CD4-positive, CD25-positive, alpha-beta regulatory T cell (primary cell): Measurements from ENCODE around the gene CYP4F2. TPM values are rescaled to one million over a fixed set of nuclear protein-coding genes. Genes with fewer than 3 reads are reported as not detected.
"Not testable (repeated sequence)": the region's sequence is repeated elsewhere in the genome, so short reads cannot be mapped to it uniquely, and the experiment has no call there.

Source experiments
- ATAC-seq, 2 donors: fragments of 150-1000 bp; cut with Tn5 transposase; one replicate each; pipeline ENCODE4 v1.10.0; 2021; ENCODE audit warnings: low read depth in 2 of 2, moderate number of reproducible peaks in 2 of 2, moderate library complexity in 1 of 2
- DNase-seq, 3 donors: peaks; one replicate each; pipeline versions ENCODE4 v3.0.0 to v3.0.0-alpha.2; 2012 to 2022; ENCODE audit warnings: mixed read lengths in 1 of 3
- H3K27ac ChIP-seq: one replicate; pipeline ENCODE4 v1.7.0; 2013; ENCODE audit warnings: mild to moderate bottlenecking, low read length; ENCODE audit not compliant: insufficient read depth, poor library complexity, severe bottlenecking
- H3K27me3 ChIP-seq: one replicate; pipeline ENCODE4 v1.7.0; 2013; ENCODE audit warnings: low read length; ENCODE audit not compliant: control insufficient read depth, insufficient read depth
- H3K36me3 ChIP-seq: one replicate; pipeline ENCODE4 v1.7.0; 2013; ENCODE audit warnings: mild to moderate bottlenecking, low read length, moderate library complexity; ENCODE audit not compliant: control insufficient read depth, insufficient read depth
- H3K4me1 ChIP-seq: 2 replicates; pipeline ENCODE4 v1.7.0; 2013; ENCODE audit warnings: mild to moderate bottlenecking, low read length; ENCODE audit not compliant: insufficient read depth, control insufficient read depth, poor library complexity, severe bottlenecking
- H3K4me3 ChIP-seq: one replicate; pipeline ENCODE4 v1.7.0; 2013; ENCODE audit warnings: low read depth, mild to moderate bottlenecking, low read length, moderate library complexity
- H3K9me3 ChIP-seq, 2 experiments: 1 replicate in 1 of 2; 2 replicates in 1 of 2; pipeline ENCODE4 v1.7.0; 2013; ENCODE audit warnings: low read length in 2 of 2, mild to moderate bottlenecking in 1 of 2, moderate library complexity in 1 of 2; ENCODE audit not compliant: control insufficient read depth in 2 of 2
- H3K27ac Mint-ChIP-seq, 3 donors: one replicate each; pipeline ENCODE4 v1.8.0; 2020 to 2022; ENCODE audit warnings: mild to moderate bottlenecking in 3 of 3, mixed read lengths in 3 of 3, moderate library complexity in 2 of 3
- H3K27me3 Mint-ChIP-seq: one replicate; pipeline ENCODE4 v1.8.0; 2022; ENCODE audit warnings: mild to moderate bottlenecking, mixed read lengths
- H3K36me3 Mint-ChIP-seq: one replicate; pipeline ENCODE4 v1.8.0; 2020; ENCODE audit warnings: mixed read lengths
- H3K4me1 Mint-ChIP-seq, 4 donors: one replicate each; pipeline ENCODE4 v1.8.0; 2020 to 2022; ENCODE audit warnings: mixed read lengths in 4 of 4, mild to moderate bottlenecking in 1 of 4
- H3K4me3 Mint-ChIP-seq, 4 donors: one replicate each; pipeline ENCODE4 v1.8.0; 2020 to 2022; ENCODE audit warnings: mild to moderate bottlenecking in 4 of 4, mixed read lengths in 4 of 4, moderate library complexity in 3 of 4
- H3K9me3 Mint-ChIP-seq, 7 donors: one replicate each; pipeline ENCODE4 v1.8.0; 2020 to 2022; ENCODE audit warnings: mixed read lengths in 7 of 7, mild to moderate bottlenecking in 3 of 7, moderate library complexity in 2 of 7
- polyA plus RNA-seq, 4 donors: library from polyadenylated mRNA; unstranded; fragments of 300-500 nt; fragmentation: Illumina TruSeq; gene quantifications; one replicate each; pipeline ENCODE4 v1.2.3, GENCODE V29; 2021
- total RNA-seq: library from RNA; stranded (reverse); gene quantifications from one replicate; pipeline ENCODE4 v1.2.3, GENCODE V29; 2022

CYP4F2 gene
- total and polyA plus RNA-seq, 5 donors from 2014 or later, result not detected

DNA sequence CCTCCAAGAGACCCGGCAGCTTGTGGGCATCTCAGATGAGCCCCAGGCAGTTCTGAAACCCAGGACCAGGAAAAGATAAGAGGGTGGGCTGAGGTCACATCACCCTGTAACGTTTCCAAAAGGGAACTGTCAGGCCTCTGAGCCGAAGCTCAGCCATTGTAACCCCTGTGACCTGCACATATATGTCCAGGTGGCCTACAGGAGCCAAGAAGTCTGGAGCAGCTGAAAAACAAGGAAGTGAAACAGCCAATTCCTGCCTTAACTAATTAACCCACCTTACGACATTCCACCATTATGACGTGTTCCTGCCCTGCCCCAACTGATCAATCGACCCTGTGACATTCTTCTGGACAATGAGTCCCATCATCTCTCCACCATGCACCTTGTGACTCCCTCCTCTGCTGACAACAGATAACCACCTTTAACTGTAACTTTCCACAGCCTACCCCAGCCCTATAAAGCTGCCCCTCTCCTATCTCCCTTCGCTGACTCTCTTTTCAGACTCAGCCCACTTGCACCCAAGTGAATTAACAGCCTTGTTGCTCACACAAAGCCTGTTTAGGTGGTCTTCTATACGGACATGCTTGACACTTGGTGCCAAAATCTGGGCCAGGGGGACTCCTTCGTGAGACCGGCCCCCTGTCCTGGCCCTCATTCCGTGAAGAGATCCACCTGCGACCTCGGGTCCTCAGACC lies 69.1 kb downstream of the CYP4F2 start:
- H3K27ac Mint-ChIP-seq, result peak overlapping the region in 1 of 3 donors; percentile 42
- ATAC-seq, H3K9me3 ChIP-seq, H3K4me3 Mint-ChIP-seq, H3K4me1 ChIP-seq, DNase-seq, H3K4me3 ChIP-seq, H3K36me3 Mint-ChIP-seq, H3K27me3 ChIP-seq, H3K36me3 ChIP-seq, H3K27me3 Mint-ChIP-seq, H3K9me3 Mint-ChIP-seq, H3K27ac ChIP-seq, H3K4me1 Mint-ChIP-seq: not testable (repeated sequence)

- no peak for DNase-seq
- H3K4me1 ChIP-seq, result no peaks in the 10 kb centered on the region
- Mint-ChIP-seq H3K4me3 (no peak overlapping the region), H3K9me3 (no peaks in the 10 kb centered on the region), H3K36me3 (no peaks in the 10 kb centered on the region), H3K27me3 (peaks cover 4% of the 10 kb centered on the region), H3K4me1 (no peaks in the 10 kb centered on the region), H3K27ac (no peak overlapping the region)
- ATAC-seq, result no peak
- H3K4me3 ChIP-seq, result no peak overlapping the region
- H3K27ac ChIP-seq, result no peak overlapping the region
- no peaks in the 10 kb centered on the region for H3K27me3 ChIP-seq
- no peaks in the 10 kb centered on the region for H3K9me3 ChIP-seq
- no peaks in the 10 kb centered on the region for H3K36me3 ChIP-seq
Measured at GRCh38 chr19:15828121-15828610, 69.7 kb downstream of the CYP4F2 start.

Other genes starting within 250 kb of the CYP4F2 start
- gene CYP4F12, start 225.0 kb downstream of the CYP4F2 start, total RNA-seq, result not detected
- gene CYP4F12, start 225.0 kb downstream of the CYP4F2 start, polyA plus RNA-seq, result under 1 TPM in 1 of 4 donors, not detected in 3; 0.31 TPM
- gene OR10H2, start 170.1 kb downstream of the CYP4F2 start, total RNA-seq, result not detected
- not detected for gene OR10H2, start 170.1 kb downstream of the CYP4F2 start, polyA plus RNA-seq
- not detected for gene OR10H3, start 160.1 kb downstream of the CYP4F2 start, total RNA-seq
- not detected for gene OR10H3, start 160.1 kb downstream of the CYP4F2 start, polyA plus RNA-seq
- gene OR10H5, start 110.4 kb downstream of the CYP4F2 start, total RNA-seq, result not detected
- gene OR10H5, start 110.4 kb downstream of the CYP4F2 start, polyA plus RNA-seq, result not detected
- not detected for gene OR10H1, start 82.4 kb downstream of the CYP4F2 start, total RNA-seq
- gene OR10H1, start 82.4 kb downstream of the CYP4F2 start, polyA plus RNA-seq, result not detected
- not detected for gene CYP4F11, start 36.5 kb upstream of the CYP4F2 start, total RNA-seq
- gene CYP4F11, start 36.5 kb upstream of the CYP4F2 start, polyA plus RNA-seq, result not detected
- not detected for gene OR10H4, start 50.9 kb upstream of the CYP4F2 start, total RNA-seq
- gene OR10H4, start 50.9 kb upstream of the CYP4F2 start, polyA plus RNA-seq, result not detected
- 305 TPM for gene TPM4, start 178.4 kb upstream of the CYP4F2 start, total RNA-seq
- 100 to 1,000 TPM; 109 to 163 (median 131) TPM for gene TPM4, start 178.4 kb upstream of the CYP4F2 start, polyA plus RNA-seq
- 88.1 TPM for gene RAB8A, start 213.8 kb upstream of the CYP4F2 start, total RNA-seq
- gene RAB8A, start 213.8 kb upstream of the CYP4F2 start, polyA plus RNA-seq, result 10 to 100 TPM; 79.6 to 93.0 (median 87.8) TPM
- 45.5 TPM for gene HSH2D, start 245.6 kb upstream of the CYP4F2 start, total RNA-seq
- gene HSH2D, start 245.6 kb upstream of the CYP4F2 start, polyA plus RNA-seq, result 10 to 100 TPM in 3 of 4 donors, 1 to 10 TPM in 1; 8.8 to 17.0 (median 12.4) TPM